HG03159 (cell line): ENCODE data around the gene KBTBD4.
A peak's percentile ranks its signal among the peaks of the same experiment; 100 is the strongest.

Source experiments
- ATAC-seq: cut with Tn5 transposase; IDR thresholded peaks from one replicate; pipeline ENCODE4 v1.9.1; 2021; ENCODE audit warnings: mild to moderate bottlenecking, moderate library complexity; ENCODE audit not compliant: unreplicated experiment

Gene KBTBD4

DNA sequence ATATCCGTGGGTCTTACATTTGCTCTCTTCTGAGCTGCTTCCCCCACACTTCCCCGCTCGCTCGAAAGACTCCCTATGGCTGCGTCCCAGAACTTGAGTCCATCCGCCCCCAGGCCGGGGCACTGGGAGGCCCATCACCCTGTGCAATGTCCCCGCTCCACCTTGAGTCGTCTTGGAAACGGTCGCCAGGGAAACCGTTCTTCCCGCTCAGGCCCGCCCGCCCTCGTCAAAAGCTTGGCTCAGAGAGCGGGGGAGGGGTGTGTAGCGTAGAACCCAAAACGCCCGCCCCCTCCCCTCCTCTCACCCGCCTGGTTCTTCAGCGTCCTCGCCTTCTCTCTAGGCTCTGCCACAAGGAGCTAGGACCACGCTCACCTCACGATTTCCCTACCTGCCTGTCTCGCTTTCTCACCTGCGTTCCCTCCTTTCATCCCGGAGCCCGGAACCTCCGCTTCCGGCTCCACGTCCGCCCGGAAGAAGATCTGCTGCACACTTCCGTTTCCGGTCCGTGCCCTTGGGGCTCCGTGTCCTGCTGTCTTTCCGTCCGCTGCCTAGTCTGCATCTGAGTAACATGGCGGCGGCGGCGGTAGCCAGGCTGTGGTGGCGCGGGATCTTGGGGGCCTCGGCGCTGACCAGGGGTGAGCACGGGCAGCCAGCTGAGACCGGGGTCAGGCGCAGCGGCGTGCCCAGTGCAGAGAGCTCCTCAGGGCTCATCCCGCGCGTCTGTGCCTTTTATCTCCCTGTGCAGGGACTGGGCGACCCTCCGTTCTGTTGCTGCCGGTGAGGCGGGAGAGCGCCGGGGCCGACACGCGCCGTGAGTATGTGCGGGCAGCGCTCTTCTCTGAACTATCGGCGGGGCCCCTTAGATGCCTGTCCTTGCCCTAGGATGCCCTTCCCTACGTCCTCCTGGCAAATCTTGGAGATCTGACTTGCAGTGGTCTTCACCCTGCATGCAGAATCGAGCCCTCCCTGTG lies at the start of gene KBTBD4, which contains the start of gene NDUFS3:
Gene KBTBD4 (minus strand): TSS at position 447 of the 971 bp plus-strand sequence. CDS start 19 bp downstream, at position 428.
Gene NDUFS3 (plus strand): TSS at position 551 of the 971 bp plus-strand sequence. CDS start 18 bp downstream, at position 569.
- ATAC-seq = peak; percentile 90

DNA sequence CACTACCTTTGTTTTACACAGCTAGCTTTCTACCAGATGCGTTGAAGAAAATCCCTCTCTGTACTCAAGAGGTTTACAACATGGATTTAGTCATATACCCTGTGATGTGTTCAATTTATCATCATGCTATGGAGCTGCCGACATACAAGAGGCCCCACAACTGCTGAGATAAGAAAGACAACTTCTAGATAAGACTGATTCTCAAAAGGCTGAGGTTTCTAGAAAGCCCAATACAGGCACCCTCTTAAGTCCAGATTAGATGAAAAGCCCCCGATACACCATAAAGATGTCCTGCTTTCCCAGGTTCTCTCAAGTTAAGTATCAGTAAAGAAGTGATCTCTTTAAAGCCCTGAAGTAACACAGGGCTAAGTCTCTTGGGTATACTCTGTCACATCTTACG lies 49.3 kb upstream of the KBTBD4 start:
- no peak for ATAC-seq

DNA sequence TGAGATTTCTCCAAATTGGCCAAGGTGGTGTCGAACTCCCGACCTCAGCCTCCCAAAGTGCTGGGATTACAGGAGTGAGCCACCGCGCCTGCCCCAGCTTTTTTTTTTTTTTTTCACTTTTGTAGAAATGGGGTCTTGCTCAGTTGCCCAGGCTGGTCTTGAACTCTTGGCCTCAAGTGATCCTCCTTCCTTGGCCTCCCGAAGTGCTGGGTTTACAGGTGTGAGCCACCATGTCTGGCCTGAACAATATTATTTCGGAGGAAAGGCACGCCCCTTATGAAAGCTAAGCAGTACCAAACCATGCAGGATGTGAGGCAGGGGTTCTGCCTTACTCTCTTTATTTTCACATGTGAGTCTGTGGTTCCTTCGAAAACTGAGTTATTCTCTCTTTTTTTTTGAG lies 47.5 kb upstream of the KBTBD4 start:
- ATAC-seq = no peak

DNA sequence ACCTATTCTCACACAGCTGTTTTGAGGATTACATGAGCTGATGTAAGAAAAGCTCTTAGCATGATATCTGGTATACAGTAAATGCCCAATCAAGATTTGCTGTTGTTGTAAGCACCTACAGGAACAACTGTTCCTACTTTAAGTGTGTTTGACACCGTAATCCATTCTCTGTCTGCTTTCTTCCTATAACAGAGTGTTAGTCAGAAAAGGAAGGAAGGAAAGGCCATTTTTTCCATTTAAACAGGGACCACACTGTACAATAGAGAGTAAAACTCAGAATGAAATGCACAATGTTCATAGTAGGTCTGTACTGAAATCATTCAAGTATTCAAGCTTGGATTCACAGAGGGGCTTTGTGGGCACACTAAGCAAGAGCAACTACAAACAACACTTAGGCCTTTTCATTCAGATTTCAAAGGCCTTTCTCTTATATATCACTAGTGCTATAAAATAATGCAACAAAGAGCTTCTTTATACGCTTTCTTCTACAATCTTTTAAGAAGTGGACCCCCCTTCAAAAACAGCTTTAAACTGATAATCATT lies 42.1 kb upstream of the KBTBD4 start:
- ATAC-seq = no peak

DNA sequence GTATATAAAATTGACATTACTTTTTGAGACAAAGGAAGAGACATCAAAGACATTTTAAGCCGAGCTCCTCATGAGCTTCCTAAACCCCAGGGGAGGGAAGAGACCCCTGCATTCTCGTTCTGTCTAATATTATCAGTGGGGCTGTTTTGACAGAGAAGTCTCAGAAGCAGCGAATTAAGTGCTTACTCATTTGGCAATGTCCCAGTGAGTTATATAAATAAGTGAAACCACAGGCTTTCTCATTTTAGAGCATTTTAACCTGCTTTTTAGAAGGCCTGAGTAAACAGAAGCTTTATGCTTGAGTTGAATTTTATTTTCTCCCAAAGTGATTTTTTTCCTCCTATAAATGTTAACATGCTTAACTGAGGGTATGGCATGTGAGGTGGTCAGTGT lies 38.6 kb upstream of the KBTBD4 start:
- ATAC-seq = no peak

DNA sequence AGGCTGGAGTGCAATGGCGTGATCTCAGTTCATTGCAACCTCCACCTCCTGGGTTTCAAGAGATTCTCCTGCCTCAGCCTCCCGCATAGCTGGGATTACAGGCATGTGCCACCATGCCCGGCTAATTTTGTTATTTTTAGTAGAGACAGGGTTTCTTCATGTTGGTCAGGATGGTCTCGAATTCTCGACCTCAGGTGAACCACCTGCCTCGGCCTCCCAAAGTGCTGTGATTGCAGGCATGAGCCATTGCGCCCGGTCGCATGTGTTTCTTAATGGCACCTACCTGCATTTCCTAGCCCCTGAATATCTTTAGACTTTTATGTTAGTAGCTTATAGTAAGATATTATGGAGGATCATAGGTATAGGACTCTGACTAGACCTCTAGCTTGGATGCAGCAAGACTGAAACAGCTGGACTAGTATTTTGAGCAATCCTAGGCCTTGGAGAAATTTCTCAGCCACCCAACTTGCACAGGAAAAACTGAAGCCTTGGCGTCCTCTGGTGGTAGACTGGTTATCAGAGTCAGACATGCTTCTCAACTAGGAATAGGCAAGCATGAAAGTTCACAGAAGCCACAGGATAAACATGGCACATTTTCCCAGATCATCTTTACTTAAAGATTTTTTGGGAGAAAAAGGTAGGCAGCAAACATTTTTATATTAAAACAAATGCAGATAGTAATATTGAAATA lies 38.1 kb upstream of the KBTBD4 start:
- no peak for ATAC-seq

DNA sequence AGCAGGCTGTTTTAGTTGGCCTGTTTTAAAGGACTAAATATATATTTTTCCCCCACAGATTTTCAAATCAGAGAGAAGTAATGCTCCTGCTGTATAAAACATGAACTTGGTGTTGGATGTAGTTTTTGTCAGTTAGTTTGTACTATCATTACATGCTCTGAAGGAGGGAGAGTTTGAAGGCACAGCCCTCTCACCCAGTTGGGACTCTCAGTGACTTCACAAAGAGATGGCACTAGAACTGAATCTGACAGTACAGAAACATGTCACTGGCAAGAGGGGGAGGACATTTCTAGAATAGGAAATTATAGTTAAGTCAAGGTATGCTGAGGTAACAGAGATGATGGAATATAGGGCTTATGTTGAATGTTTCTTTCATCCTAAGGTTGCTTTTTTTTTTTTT lies 36.5 kb upstream of the KBTBD4 start:
- no peak for ATAC-seq

DNA sequence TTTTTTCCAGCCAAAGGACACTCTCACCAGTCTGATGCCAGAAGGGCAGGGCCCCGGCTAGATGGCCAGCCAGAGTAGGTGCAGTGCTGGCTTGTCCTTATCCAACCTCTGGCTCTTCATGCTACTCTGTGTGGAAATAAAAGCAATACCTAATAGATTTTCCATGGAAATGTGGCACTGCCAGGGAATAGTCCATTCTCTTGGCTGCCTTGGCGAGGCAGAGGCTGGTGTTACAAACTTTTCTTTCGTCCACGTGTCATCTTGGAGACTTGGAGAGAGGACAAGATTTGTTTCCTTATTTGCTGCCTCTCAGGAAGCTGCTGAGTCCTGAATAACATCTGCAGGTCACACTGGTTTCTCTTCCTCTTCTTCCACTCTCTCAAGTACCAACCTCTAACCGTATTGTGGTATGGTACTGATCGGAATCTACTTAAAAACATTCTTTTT lies 32.6 kb upstream of the KBTBD4 start:
- ATAC-seq = peak; percentile 90

DNA sequence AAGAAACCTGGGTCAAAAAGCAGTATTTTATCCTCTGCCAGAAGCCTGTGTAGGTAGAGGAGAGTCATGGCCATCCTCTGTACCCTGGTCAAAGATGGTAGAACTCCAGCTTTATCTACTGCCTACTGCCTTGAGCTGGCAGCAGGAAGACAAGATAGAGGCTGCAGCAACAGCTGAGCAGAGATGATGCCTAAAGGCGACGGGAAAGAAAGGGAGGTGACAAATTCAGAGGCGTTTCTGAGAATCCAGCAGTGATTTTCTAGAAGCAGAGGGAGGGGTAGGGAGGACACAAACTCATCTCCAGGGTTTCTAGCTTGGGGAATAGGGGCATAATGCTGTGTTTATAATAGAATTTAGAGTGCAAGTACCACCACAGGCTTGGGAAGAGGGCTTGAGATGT lies 30.9 kb upstream of the KBTBD4 start:
- ATAC-seq = no peak

DNA sequence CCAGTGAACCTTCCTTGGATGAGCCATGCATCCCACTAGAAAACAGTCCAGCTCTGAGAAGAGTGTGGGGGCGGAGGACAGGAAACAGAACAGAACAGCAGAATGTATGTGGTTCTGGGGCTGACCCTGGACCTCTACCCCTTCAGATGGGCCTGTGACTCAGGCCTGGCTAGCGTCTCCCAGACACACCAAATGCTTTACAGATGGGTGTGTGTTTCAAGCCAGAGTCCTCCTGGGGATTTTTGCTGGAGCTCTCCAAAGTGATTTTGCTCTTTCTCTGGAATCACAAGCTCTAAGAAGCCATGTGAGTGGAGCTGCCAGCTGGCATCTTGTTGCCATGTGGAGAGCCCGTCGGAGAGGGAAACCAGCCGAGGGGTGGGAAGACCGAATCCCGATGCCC lies 28.6 kb upstream of the KBTBD4 start:
- ATAC-seq = no peak

DNA sequence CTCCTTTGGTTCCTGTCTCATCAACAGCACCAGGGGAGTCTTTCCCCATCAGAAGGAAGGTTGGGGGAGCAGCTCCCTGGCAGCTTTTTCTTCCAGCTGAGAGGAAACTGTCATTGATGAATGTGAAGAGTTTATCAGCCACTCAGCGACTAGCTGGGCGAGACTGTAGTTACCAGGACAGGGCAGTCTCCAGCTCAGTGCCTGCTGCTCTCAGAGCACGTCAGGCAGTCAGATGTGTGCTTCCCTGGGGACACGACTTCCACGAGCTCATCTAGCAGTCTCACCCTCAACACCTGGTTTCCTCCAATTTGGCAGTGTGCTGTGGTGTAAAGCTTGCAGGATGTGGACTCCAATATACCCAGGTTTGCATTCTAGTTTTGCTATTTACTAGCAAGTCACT lies 28.0 kb upstream of the KBTBD4 start:
- ATAC-seq = no peak

DNA sequence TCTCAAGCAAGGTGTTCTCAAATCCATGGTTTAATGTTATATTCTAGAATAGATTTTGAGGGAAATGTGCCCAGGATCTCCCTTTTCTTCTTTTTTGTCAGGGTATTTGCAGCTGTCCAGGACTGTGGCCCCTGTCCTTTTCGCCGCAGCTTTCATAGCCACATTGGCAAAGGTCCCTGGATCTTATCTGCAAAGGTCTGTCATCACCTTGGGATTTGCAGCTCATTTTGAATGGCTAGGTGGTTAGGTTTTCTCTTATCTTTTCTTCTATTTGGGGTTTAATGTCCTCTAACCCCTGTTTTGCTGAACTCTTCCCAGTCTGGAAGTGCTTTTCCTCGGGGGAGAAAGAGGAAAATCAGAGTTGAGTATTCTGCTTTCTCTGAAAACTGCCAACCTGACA lies 27.2 kb upstream of the KBTBD4 start:
- no peak for ATAC-seq

DNA sequence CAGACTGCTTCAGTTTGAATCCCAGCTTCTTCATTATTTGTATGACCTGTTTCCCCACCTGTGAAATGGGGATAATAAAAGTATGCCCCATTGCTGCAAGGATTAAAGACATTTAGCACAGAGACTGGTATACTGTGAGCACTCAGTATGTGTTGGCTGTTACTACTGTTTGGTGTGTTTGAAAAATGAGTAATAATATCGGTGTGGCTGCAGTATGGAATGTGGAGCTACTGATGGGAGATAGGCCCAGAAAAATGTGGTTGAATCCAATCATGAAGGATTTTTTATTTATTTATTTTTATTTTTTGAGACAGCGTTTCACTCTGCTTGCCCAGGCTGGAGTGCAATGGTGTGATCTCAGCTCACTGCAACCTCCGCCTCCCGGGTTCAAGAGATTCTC lies 24.5 kb upstream of the KBTBD4 start:
- no peak for ATAC-seq

DNA sequence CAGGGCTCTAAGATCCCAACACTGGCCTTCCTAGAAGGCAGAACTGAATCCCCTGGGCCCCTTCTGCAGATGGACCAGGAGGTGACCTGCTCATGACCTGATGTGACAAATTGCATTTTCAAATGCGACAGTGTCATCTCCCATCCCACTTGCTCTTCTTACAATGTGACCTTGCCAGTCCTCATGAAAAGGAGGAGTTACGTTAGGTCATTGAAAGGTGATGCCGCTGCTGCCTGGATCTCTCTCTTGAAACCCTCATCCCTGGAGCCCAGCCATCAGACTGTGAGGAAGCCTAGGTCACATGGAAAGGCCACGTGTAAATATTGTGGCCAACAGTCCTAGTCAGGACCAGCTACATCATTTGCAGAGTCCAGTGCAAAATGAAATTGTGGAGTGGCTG lies 21.1 kb upstream of the KBTBD4 start:
- no peak for ATAC-seq

DNA sequence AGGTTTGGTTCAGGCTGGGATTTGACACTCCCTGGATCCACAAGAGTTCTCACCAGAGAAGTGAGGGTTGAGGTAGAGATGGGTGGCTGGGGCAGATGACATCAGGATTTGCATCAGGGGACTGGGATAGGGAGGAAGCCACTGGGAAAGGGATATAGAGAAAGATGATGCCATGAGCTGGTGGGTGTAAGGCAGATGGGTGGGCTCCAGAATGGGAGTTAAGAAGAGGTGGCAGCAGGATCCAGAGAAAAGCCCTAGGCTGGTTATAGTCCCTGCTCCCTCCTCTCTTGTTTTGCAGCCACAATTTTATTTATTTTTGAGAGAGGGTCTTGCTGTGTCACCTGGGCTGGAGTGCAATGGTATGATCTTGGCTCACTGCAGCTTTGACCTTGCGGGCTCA lies 17.2 kb upstream of the KBTBD4 start:
- ATAC-seq = no peak

DNA sequence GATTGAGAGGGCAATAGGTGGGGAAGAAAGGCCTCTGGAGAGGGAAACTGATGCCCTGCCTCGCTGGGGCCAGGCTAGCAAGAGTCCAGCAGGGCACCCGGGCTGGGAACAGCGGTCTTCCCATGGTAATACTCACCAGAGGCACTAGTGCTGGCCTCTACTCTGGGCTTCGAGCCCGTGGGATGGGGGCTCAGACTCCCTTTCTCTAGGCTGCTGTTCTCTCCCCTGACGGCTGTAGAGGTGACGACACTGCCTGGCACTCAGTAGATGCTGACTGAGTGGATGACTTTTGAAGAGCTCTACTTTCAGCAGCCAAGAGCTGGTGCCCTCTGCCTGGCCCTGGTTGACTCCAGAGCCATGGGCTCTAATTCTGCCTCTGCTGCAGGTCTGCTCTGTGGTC lies 16.3 kb upstream of the KBTBD4 start:
- ATAC-seq = no peak

DNA sequence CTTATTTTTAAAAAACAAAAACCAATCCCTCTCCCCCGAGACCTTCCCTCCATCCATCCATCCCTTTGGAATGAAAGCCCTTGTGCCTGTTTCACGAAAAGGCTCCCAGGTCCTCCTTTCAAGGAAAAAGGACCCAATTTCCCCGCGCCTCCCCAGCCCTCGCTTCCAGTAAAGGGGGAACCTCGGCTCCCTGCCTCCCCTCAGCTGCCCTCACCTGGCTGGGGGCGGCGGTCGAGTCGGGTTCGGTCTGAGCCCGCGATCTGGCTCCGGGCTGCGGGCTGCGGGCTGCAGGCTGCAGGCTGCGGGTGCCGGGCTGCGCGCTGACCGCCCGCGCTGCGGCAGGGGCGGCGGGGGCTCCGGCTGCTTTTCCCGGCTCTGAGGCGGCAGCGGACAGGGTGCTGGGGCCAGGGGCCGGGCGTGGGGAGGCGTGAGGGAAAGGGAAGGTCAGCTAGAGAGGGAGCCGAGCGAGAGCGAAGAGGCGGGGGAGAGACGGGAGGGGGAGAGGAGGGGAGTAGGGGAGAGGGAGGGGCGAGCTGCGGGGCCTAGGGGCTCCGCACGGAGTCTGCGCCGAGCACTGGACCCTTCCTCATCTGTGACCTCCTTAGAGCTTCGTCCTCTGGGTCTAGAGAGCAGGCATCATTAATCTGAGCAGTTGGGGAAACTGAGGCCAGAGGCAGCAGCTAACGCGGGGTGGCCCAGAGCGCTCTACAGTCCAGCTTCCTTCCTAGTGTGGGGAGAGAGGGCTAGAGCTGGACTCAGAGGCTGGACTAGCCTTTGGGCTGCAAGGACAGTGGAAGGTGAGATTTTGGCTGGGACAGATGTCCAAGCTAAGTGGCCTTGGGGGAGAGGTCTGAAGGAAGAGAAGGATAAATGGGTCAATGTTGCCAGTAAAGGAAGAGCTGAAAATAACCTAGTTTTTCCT lies 15.4 kb upstream of the KBTBD4 start, which contains the start of gene C1QTNF4:
Gene C1QTNF4 (minus strand): TSS at position 478 of the 922 bp plus-strand sequence. CDS start 3,601 bp downstream, outside the sequence.
- ATAC-seq = no peak

DNA sequence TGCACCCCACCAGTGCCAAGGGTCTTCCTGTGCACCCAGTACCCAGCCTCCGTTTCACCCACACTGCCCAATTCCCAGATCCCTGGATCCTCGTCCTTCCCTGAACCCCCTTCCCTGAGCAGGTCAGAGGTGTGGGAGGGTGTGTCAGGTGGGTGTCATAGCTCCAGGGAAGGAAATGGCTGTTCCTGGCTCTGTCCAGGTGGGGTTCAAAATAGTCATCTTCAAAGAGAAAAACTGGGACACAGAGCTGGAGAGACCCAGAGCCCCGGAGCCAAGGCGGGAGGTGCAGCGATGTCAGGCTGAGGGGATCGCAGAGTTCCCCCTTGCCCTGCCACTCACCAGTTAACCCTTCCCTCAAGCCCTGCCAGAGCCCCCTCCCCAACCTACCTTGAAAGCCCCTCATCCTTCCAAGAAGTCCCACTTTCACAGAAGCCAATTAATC lies 14.7 kb upstream of the KBTBD4 start:
- no peak for ATAC-seq

DNA sequence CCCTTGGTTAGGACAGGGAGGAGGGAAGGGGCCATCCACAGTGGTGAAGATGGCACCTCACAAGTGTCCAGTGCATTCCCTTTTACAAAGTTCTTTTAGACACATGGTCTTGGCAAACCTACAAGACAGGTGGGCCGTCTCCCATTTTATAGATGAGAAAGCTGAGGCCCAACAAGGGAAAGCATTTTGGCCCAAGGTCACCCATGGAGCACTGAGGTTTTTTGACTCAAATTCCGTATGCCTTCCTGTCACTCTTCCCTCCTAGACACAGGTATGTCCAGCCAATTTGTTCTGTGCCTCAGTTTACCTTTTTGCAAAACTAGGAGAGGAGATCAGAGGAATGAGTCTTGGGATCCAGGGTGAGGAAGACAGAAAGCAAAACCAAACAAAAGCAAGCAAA lies 14.2 kb upstream of the KBTBD4 start:
- ATAC-seq = no peak

DNA sequence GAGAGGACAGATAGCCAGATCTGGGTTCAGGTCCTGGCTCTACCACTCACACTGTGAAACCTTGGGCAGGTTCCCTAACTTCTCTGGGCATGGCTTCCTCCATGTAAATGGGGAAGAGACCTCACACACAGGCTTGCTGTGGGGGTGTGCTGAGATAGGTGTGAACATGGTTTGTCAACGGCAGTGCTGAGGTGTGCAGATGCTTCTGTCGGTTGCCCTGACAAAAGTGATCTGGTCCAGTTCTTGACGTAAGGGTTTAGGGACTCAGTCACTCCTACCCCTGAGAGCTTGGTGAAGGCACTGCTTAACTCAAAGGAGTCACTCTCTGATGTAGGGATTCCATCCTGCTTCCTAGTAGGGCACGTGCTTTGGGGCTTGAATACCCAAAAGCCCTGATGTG lies 13.5 kb upstream of the KBTBD4 start:
- no peak for ATAC-seq
